Keratinocyte (primary cell): ENCODE measurements around the gene KRT81. TPM values are rescaled to one million over a fixed set of nuclear protein-coding genes. Genes with fewer than 3 reads are reported as not detected.
A peak's percentile ranks its signal among the peaks of the same experiment; 100 is the strongest.

ENCODE experiments used
- DNase-seq: peaks from one replicate; pipeline ENCODE4 v3.0.0-alpha.2; 2011; ENCODE audit warnings: low read depth, missing footprints, low spot score
- FAIRE-seq: peaks from 2 replicates; lab custom pipeline; 2011; peaks lifted over from hg19 to GRCh38; lab: Jason Lieb, UNC
- H2AFZ ChIP-seq: 2 replicates; pipeline ENCODE4 v1.6.0; 2012; ENCODE audit warnings: low read length, control low read depth, inconsistent platforms; ENCODE audit not compliant: control insufficient read depth
- H3K27ac ChIP-seq: 2 replicates; pipeline ENCODE4 v1.5.1; 2011; ENCODE audit warnings: low read length; ENCODE audit not compliant: control insufficient read depth, insufficient read depth
- H3K27me3 ChIP-seq: 3 replicates; pipeline ENCODE4 v1.6.0; 2011; ENCODE audit warnings: low read length; ENCODE audit not compliant: control insufficient read depth, insufficient read depth; ENCODE audit errors: extremely low read depth
- H3K36me3 ChIP-seq, 2 experiments: 2 replicates in 1 of 2; 3 replicates in 1 of 2; pipeline ENCODE4 v1.5.1; 2011; ENCODE audit warnings: low read length in 2 of 2, mild to moderate bottlenecking in 1 of 2; ENCODE audit not compliant: control insufficient read depth in 2 of 2, insufficient read depth in 2 of 2; ENCODE audit errors: extremely low read depth in 1 of 2
- H3K4me1 ChIP-seq: 3 replicates; pipeline ENCODE4 v1.5.1; 2011; ENCODE audit warnings: low read length; ENCODE audit not compliant: control insufficient read depth, insufficient read depth; ENCODE audit errors: extremely low read depth
- H3K4me2 ChIP-seq: 3 replicates; pipeline ENCODE4 v1.6.0; 2011; ENCODE audit warnings: low read depth, low read length; ENCODE audit not compliant: control insufficient read depth, insufficient read depth; ENCODE audit errors: extremely low read depth
- H3K4me3 ChIP-seq, 3 experiments: fragments of 200-600 bp in 1 of 3; sonication (generic) in 1 of 3; 2 replicates in 2 of 3; 3 replicates in 1 of 3; pipeline ENCODE4 v1.5.1; 2011 to 2016; ENCODE audit warnings: low read length in 3 of 3, mild to moderate bottlenecking in 3 of 3, control low read depth in 2 of 3, inconsistent platforms in 1 of 3, low read depth in 1 of 3, mixed read lengths in 1 of 3, mixed run types in 1 of 3, moderate library complexity in 1 of 3; ENCODE audit not compliant: control insufficient read depth in 2 of 3, insufficient read depth in 2 of 3; ENCODE audit errors: extremely low read depth in 1 of 3
- H3K79me2 ChIP-seq: 2 replicates; pipeline ENCODE4 v1.6.0; 2012; ENCODE audit warnings: low read length; ENCODE audit not compliant: control insufficient read depth, insufficient read depth
- H3K9ac ChIP-seq: 3 replicates; pipeline ENCODE4 v1.6.0; 2011; ENCODE audit warnings: low read length; ENCODE audit not compliant: control insufficient read depth, insufficient read depth; ENCODE audit errors: extremely low read depth
- H3K9me1 ChIP-seq: 3 replicates; pipeline ENCODE4 v1.6.0; 2011; ENCODE audit warnings: low read length; ENCODE audit not compliant: control insufficient read depth, insufficient read depth; ENCODE audit errors: extremely low read depth
- H3K9me3 ChIP-seq: 2 replicates; pipeline ENCODE4 v1.5.1; 2012; ENCODE audit warnings: low read depth, low read length; ENCODE audit not compliant: control insufficient read depth
- H4K20me1 ChIP-seq: 3 replicates; pipeline ENCODE4 v1.6.0; 2011; ENCODE audit warnings: low read length; ENCODE audit not compliant: control insufficient read depth, insufficient read depth; ENCODE audit errors: extremely low read depth
- CTCF ChIP-seq, 3 experiments: IDR thresholded peaks in 1 of 3; conservative IDR thresholded peaks in 1 of 3; optimal IDR thresholded peaks in 1 of 3; 2 replicates in 2 of 3; 3 replicates in 1 of 3; pipeline versions ENCODE3 to v1.5.1; 2011; ENCODE audit warnings: low read length in 3 of 3, mild to moderate bottlenecking in 3 of 3, moderate library complexity in 2 of 3, control low read depth in 1 of 3, inconsistent platforms in 1 of 3; ENCODE audit not compliant: insufficient read depth in 2 of 3; ENCODE audit errors: extremely low read depth in 1 of 3
- EZH2 ChIP-seq: IDR thresholded peaks from one replicate; pipeline ENCODE4 v1.6.1; 2012; ENCODE audit warnings: inconsistent platforms, mild to moderate bottlenecking, low read length, moderate library complexity
- dilution Hi-C: fragments of 300-500 bp; cut with MboI; formaldehyde crosslinking; loops from one replicate; pipeline ENCODE4 v1.7.0; 2020; ENCODE audit warnings: low sequenced_read_pairs; ENCODE audit not compliant: extremely low pct_ligation_motif_present
- polyA plus RNA-seq, 5 experiments: library from polyadenylated mRNA; depleted of rRNA in 3 of 5; stranded (reverse) in 3 of 5; stranded (forward) in 1 of 5; unstranded in 1 of 5; fragments of >200 nt; gene quantifications; 1 replicate in 1 of 5; 2 replicates in 3 of 5; 3 replicates in 1 of 5; pipeline versions ENCODE4 v1.2.1 to v1.2.3, GENCODE V29; 2011 to 2012; ENCODE audit warnings: missing spikeins in 2 of 5, low read depth in 1 of 5, low replicate concordance in 1 of 5

Gene KRT81
- polyA plus RNA-seq, 1 donor (not counting 4 experiments of a cell fraction or from before 2014, with no cell fraction given) = 0.03 TPM

GRCh38 chr12:52285172-52285745 is 6.1 kb downstream of the KRT81 start:
- DNase-seq (peak; percentile 73), FAIRE-seq (no peak)
- no peaks in the 10 kb centered on the region for H4K20me1 ChIP-seq
- no peaks in the 10 kb centered on the region for H3K79me2 ChIP-seq
- peak overlapping the region; percentile 55 for H3K4me2 ChIP-seq
- peak overlapping the region; percentile 71 for H3K27ac ChIP-seq
- H3K9ac ChIP-seq = peak overlapping the region; percentile 46
- dilution Hi-C loops = no loop called here
- no peaks in the 10 kb centered on the region for H3K9me3 ChIP-seq
- TF ChIP-seq EZH2 (no peak), CTCF (optimal IDR thresholded peaks at IDR 0.05 in 1 of 3, IDR thresholded peaks at IDR 0.05 in 1 of 3, conservative IDR thresholded peaks at IDR 0.05 in 1 of 3; ENCODE audit: extremely low read depth in 1 of 3, insufficient read depth in 2 of 3, low read length in 3 of 3) (peak in 1 of 3 experiments; percentile 24)
- no peaks in the 10 kb centered on the region for H3K27me3 ChIP-seq
- H2AFZ ChIP-seq = no peak overlapping the region
- H3K9me1 ChIP-seq = no peaks in the 10 kb centered on the region
- no peak overlapping the region for H3K4me3 ChIP-seq
- no peaks in the 10 kb centered on the region for H3K36me3 ChIP-seq
- peaks cover 34% of the 10 kb centered on the region for H3K4me1 ChIP-seq

GRCh38 chr12:52284562-52285171 is 6.7 kb downstream of the KRT81 start:
- H3K27me3 ChIP-seq = no peaks in the 10 kb centered on the region
- no peaks in the 10 kb centered on the region for H3K9me1 ChIP-seq
- no peak overlapping the region for H3K4me3 ChIP-seq
- dilution Hi-C loops = no loop called here
- peak overlapping the region; percentile 55 for H3K4me2 ChIP-seq
- H3K79me2 ChIP-seq = no peaks in the 10 kb centered on the region
- peak overlapping the region; percentile 71 for H3K27ac ChIP-seq
- peaks cover 40% of the 10 kb centered on the region for H3K4me1 ChIP-seq
- no peaks in the 10 kb centered on the region for H3K36me3 ChIP-seq
- FAIRE-seq (peak; percentile 86), DNase-seq (no peak)
- H2AFZ ChIP-seq = no peak overlapping the region
- TF ChIP-seq CTCF (optimal IDR thresholded peaks at IDR 0.05 in 1 of 3, IDR thresholded peaks at IDR 0.05 in 1 of 3, conservative IDR thresholded peaks at IDR 0.05 in 1 of 3; ENCODE audit: extremely low read depth in 1 of 3, insufficient read depth in 2 of 3, low read length in 3 of 3) (no peak), EZH2 (no peak)
- H3K9me3 ChIP-seq = no peaks in the 10 kb centered on the region
- no peaks in the 10 kb centered on the region for H4K20me1 ChIP-seq
- H3K9ac ChIP-seq = peak overlapping the region; percentile 46
